ENCODE data around the gene MAP3K14. TPM values are rescaled to one million over a fixed set of nuclear protein-coding genes. Genes with fewer than 3 reads are reported as not detected.

Gene MAP3K14
- total and polyA plus RNA-seq, 2 of the 4 experiments (the other 2 are of a cell fraction) = 4.1 to 21.7 TPM

GRCh38 chr17:45309400-45309799 lies 7.4 kb downstream of the MAP3K14 start:
- no peak overlapping the region for H4K5ac ChIP-seq (ENCODE audit: low read depth, low read length)
- H3K18ac ChIP-seq (ENCODE audit: low read depth, low read length) = no peak overlapping the region
- no peak overlapping the region for H3K4ac ChIP-seq (ENCODE audit: low read depth, low read length)
- H2AK9ac ChIP-seq (replicated peaks; ENCODE audit: low read depth, low read length, poor library complexity) = peak overlapping the region; percentile 12
- peaks cover 79% of the 10 kb centered on the region for H4K20me1 ChIP-seq (ENCODE audit: insufficient read depth, low read length)
- intact Hi-C loops (cut with micrococcal nuclease) = no loop called here
- H3K27me3 ChIP-seq (ENCODE audit: control insufficient read depth, insufficient read depth, low read length) = no peaks in the 10 kb centered on the region
- no peak overlapping the region for H4K91ac ChIP-seq (ENCODE audit: insufficient read depth, low read depth, low read length)
- no peak overlapping the region for H3K23ac ChIP-seq (ENCODE audit: low read depth, low read length)
- CTCF ChIA-PET = interaction anchor here (1.1 kb wide), 1 partner anchor 33 kb away, joined by 5 read pairs; no protein-coding TSS in a partner anchor
- no peak overlapping the region for H2BK15ac ChIP-seq (ENCODE audit: low read depth, low read length)
- H3K79me1 ChIP-seq (ENCODE audit: low read depth in 1 of 2, low read length in 2 of 2) = peaks cover 48 to 91% of the 10 kb centered on the region in 2 experiments
- BruUV-seq (replicated peaks) = no TSS peak
- H3K4me1 ChIP-seq (ENCODE audit: control insufficient read depth, insufficient read depth, low read length) = peaks cover 50% of the 10 kb centered on the region
- no CpG with 5 or more reads among the region's 4 CpGs for WGBS, 2 experiments (ENCODE audit: extremely low coverage in 2 of 2, insufficient read length in 1 of 2)
- peaks cover 48% of the 10 kb centered on the region for H3K9me1 ChIP-seq (ENCODE audit: insufficient read depth, low read length)
- H2BK20ac ChIP-seq (ENCODE audit: low read depth, low read length) = no peak overlapping the region
- H3K9me3 ChIP-seq (ENCODE audit: control insufficient read depth, insufficient read depth, low read length) = no peaks in the 10 kb centered on the region
- no peak overlapping the region for H3K4me3 ChIP-seq (ENCODE audit: insufficient read depth, low read depth, low read length)
- in situ Hi-C loops (cut with MboI; ENCODE audit: low sequenced_read_pairs) = no loop called here
- H3K14ac ChIP-seq (replicated peaks; ENCODE audit: low read depth, low read length) = no peak overlapping the region
- H4K8ac ChIP-seq (ENCODE audit: low read depth in 2 of 2, low read length in 2 of 2) = no peak overlapping the region
- no peak overlapping the region for H2BK5ac ChIP-seq (ENCODE audit: low read depth, low read length, poor library complexity, severe bottlenecking)
- POLR2A ChIA-PET (ENCODE audit: unreplicated experiment) = no interaction called here
- H2AFZ ChIP-seq (replicated peaks; ENCODE audit: low read length, poor library complexity) = no peak overlapping the region
- H3K36me3 ChIP-seq (ENCODE audit: control insufficient read depth, insufficient read depth, low read length) = peaks cover 8% of the 10 kb centered on the region
- H3K9ac ChIP-seq (ENCODE audit: low read depth, low read length) = no peak overlapping the region
- no peak overlapping the region for H3K4me2 ChIP-seq (ENCODE audit: low read depth, low read length)
- no peak overlapping the region for H3K56ac ChIP-seq (ENCODE audit: extremely low read depth, insufficient read depth, low read length)
- TF ChIP-seq CTCF (conservative IDR thresholded peaks at IDR 0.05; ENCODE audit: low read depth, low read length) (no peak), RFX5 (IDR thresholded peaks at IDR 0.05; ENCODE audit: low read depth, low read length) (no peak), NFE2L2 (IDR thresholded peaks at IDR 0.05; ENCODE audit: low read depth, low read length) (no peak), FOS (IDR thresholded peaks at IDR 0.05; ENCODE audit: low read depth, low read length) (no peak), BHLHE40 (IDR thresholded peaks at IDR 0.05; ENCODE audit: low read depth, low read length) (no peak), MAFK (IDR thresholded peaks at IDR 0.05; ENCODE audit: low read depth, low read length) (no peak), RCOR1 (IDR thresholded peaks at IDR 0.05; ENCODE audit: insufficient replicate concordance, low read length) (no peak), SMC3 (IDR thresholded peaks at IDR 0.05; ENCODE audit: low read depth, low read length) (no peak), ELK1 (IDR thresholded peaks at IDR 0.05; ENCODE audit: borderline replicate concordance, low read depth, low read length) (no peak)
- ATAC-seq (ENCODE audit: low read depth) (no peak), DNase-seq (no peak)
- no peak overlapping the region; the same call in 1 of the 2 replicates for H2AK5ac ChIP-seq (ENCODE audit: low read depth, low read length)
- no peak overlapping the region for H3K27ac ChIP-seq (ENCODE audit: insufficient read depth, low read length)
- dilution Hi-C loops (cut with HindIII; ENCODE audit: low sequenced_read_pairs, unreplicated experiment) = no loop called here
- H2BK120ac ChIP-seq (ENCODE audit: low read depth, low read length) = no peak overlapping the region
